T-helper 1 cell treated with Interleukin-12 subunit alpha and Interleukin-12 subunit beta and Interleukin-4 antibody, amounts not matched to agents 30 ng/mL and 1 ng/mL, for 36 hours (primary cell): ENCODE results near the gene HIPK1. TPM values are rescaled to one million over a fixed set of nuclear protein-coding genes. Genes with fewer than 3 reads are reported as not detected.
"Not testable (repeated sequence)": the region's sequence is repeated elsewhere in the genome, so short reads cannot be mapped to it uniquely, and the experiment has no call there.

ENCODE experiments used
- intact Hi-C: fragments of 100-400 bp; cut with micrococcal nuclease; formaldehyde crosslinking; loops from one replicate; pipeline ENCODE4 v1.15.1; 2024
- total RNA-seq: library from RNA; stranded (reverse); gene quantifications from 2 replicates; pipeline ENCODE4 v1.2.3, GENCODE V29; 2022

Gene HIPK1
- total RNA-seq, 1 donor from 2014 or later: 102 TPM

DNA sequence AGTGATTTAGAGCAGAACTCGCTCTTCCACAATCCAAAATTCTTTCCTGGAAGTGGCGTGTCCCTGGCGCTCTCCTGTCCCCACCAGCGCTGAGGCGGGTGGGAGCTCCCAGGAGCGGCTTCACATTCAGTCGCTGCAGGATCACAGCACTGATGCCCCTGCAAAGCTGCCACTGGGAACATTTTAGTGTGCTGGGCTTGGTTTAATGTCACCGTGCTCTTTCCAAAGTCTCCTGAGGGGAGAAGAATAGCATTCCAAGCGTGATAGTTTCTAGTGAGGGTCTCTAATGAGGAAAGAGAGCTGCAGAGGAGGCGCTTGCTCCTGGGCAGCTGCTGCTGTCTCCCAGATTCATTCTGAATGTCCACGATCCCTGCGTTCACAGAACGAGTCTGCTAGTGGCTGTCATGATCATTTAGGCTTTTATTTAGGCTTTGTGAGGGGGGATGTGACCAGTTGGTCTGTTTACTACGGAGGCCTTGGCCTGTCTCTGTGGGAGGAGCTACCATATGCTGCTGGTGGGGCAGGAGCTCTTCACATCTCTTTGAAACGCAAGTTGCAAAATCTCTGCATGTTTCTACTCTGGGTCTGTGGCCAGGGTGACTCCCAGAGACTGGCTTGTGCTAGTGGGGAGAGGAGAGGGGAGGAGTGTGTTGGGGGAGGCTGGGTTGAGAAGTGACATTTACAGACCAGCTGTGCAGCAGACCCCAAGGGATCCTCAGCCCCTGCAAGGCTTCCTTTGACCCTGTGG is 73.5 kb downstream of the HIPK1 start:
- intact Hi-C loops: no loop called here

DNA sequence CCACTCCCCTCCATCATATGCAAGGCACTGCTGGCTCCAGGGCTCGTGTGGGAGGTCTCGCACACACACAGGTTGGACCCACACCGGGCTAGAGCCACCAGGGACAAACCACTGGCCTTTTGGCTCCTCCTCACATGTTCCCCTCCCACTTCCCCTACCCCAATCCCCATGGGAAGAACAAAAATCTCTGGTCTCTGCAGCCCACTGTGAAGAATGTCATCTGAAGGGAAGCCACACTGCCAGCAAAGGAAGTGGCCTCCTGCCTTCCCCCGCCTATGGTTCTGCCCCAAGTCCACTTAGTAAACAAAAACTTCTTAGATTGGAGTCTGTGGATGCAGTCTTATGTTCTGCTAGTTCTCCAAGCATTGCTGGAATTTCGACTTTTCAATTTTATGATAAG is 74.3 kb downstream of the HIPK1 start:
- intact Hi-C loops: no loop called here

DNA sequence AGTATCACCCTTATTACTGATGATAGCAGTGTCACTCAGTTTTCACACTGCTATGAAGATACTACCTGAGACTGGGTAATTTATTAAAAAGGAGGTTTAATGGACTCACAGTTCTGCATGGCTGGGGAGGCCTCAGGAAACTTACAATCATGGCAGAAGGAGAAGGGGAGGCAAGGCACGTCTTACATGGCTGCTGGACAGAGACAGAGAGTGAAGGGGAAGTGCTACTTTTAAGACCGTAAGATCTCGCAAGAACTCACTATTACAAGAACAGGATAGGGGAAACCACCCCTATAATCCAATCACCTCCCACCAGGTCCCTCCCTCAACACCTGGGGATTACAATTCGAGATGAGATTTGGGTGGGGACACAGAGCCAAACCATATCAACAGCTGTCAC is 77.7 kb downstream of the HIPK1 start:
- intact Hi-C loops: not testable (repeated sequence)

DNA sequence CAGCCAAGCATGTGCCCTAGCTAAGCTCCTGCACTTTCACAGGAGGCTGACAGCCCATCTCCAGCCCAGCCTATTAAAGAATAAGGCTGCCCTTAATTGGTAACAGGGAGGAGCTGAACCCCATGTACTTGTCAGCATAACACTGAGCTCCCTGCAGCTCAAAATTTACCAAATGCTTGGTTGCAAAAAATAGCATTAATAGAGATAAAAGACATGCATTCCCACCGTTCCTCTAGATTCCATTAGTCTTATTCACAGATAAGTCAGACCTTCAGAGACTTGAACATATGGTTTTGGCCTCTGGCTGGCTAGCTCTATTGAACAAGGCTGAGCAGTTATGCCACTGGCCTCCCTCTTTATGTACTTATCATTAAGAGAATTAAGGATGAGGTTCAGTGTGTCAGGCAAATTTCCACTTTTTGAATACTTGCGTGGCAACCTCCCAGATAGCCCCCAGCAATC is 79.4 kb downstream of the HIPK1 start:
- intact Hi-C loops: no loop called here

DNA sequence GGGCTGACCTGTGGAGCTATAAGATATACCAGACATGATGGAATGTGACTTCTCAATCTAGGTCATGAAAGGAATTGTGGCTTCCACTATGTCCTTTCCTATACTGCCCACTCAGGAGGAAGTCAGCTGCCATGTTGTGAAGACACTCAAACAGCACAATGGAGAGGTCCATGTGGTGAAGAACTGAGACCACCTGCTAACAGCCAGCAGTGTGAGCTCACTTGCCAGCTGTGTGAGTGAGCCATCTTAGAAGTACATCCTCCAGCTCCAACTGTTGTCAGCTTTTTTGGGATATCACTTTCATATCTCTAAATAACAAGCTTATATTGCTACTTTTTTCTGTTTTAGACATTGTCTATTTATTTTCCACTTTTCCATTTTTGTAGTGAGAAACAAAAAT is 79.9 kb downstream of the HIPK1 start:
- intact Hi-C loops: no loop called here

DNA sequence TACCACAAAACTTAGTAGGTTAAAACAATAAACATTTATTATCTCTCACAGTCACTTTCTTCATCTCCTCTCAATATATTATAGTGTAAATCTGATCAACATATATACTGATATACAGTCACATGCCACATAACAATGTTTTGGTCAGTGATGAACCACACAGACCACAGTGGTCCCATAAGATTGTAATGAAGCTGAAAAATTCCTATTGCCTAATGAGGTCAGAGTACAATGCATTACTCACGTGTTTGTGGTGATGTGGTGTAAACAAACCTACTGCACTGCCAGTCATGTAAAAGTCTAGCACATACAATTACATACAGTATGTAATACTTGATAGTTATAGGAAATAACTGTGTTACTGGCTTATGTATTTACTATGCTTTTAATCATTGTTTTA is 80.3 kb downstream of the HIPK1 start:
- intact Hi-C loops: no loop called here

DNA sequence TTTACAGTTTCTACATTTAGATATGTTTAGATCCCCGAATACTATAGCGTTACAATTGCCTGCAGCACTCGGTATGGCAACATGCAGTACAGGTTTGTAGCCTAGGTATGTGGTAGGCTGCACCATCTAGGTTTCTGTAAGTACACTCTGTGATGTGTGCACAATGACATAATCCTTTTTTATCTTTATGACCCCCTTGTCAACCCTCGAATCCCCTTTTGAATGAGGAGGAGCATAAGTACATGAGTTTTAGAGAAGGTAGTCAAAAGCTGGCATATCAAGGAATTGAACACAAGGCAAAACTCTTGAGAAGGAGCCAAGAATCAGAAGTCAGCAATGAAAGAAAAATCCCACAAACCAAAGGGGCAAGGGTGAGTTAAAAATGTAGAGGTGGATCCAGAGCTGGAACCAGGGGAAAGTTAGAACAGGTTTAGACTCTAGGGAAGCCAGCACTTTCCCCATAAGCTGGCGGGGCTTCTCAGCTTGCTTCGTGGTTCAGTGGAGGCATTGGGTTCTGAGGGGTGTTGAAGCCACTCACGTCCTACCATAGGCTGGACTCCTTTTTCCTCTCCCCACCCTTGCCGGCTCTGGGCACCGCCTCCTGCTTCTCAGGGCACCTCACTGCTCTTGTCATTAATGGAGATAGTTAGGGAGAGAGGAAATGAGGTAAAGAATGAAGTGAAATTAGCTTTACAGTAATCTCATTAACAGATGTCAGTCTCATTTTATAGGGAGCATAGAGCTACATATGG is 81.5 kb downstream of the HIPK1 start:
- intact Hi-C loops: no loop called here

DNA sequence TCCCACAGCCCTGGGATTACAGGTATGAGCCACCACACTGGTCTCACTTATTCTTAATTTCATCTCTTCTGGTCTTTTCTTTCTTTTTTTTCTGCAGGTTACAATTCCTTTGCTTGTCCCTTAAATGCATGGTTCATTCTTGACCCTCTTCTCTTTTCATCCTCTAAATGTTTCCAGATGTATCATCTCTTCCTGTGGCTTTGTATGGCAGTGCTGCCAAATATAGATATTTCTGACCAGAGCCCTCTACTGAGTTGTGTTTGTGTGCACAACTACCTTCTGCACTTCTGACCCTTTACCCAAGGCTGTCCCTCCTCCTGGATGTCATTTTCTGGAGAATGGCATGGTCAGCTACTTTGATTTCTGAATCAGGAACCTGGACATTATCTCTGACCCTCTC is 82.7 kb downstream of the HIPK1 start:
- intact Hi-C loops: no loop called here

DNA sequence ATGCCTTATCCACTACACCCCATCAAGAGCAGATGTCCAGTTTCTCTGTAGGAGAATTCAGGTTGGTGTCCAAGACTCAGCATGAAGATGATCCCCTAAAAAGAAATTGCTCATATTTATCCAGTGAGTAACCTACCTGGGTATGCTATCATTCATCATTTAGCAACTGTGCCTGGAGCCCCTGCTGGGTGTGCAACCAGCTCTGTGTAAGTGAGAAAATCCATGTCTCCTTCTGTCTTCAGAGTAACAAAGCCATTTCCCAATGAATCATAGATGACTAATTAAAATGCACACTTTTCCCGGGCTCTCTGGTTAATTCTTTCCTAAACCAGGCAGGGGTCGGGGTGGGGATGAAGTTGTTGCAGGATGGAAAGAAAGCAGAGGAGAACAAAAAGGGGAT is 86.0 kb downstream of the HIPK1 start:
- intact Hi-C loops: no loop called here

DNA sequence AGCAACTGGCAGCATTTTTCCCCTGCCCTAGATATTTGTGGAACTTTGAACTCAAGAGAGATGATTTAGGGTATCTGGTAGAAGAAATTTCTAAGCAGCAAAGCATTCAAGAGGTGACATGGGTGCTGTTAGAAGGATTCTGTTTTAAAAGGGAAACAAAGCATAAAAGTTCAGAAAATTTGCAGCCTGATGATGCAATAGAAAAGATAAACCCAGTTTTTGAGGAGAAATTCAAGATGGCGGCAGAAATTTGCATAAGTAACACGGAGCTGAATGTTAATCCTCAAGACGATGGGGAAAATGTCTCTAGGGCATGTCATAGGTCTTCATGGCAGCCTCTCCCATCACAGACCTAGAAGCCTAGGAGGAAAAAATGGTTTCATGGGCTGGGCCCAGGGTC is 90.6 kb downstream of the HIPK1 start:
- intact Hi-C loops: not testable (repeated sequence)

DNA sequence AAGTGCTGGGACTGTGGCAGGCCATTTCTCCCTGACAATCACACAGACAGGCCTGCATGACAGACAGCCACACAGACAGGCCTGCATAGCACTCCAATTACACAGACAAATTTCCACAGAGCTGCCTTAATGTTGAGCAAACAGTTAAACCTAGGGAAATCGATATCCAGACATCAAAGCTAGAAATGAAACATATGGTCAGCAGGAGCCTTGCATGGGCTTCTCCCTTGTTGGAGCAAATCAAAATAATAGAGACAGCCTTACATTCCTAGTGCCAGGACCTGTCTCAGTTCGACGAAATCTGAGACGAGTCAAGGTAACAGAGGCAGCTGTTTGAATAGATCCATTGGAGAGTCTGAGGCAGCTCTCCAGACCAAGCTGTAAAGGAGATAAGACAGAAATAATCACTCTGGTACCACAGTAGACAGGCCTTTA is 92.6 kb downstream of the HIPK1 start:
- intact Hi-C loops: no loop called here

DNA sequence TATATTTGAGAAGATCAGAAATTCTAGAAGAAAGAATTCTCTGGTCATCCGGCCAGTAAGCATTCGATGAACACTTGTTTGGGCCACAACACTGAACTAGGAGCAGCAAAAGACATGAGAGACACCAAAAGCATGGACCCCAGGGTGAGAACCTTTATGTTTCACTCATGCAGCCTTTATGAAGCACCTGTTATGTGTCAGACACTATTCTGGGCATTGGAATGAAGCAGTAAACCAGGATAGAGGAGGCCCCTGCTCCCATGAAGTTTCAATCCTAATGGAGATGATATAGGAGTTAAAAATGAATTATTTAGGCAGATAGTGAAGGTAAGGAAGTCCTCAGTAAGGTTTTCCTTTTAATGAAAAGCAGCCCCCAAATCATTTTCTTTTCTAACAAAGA is 93.8 kb downstream of the HIPK1 start:
- intact Hi-C loops: no loop called here

DNA sequence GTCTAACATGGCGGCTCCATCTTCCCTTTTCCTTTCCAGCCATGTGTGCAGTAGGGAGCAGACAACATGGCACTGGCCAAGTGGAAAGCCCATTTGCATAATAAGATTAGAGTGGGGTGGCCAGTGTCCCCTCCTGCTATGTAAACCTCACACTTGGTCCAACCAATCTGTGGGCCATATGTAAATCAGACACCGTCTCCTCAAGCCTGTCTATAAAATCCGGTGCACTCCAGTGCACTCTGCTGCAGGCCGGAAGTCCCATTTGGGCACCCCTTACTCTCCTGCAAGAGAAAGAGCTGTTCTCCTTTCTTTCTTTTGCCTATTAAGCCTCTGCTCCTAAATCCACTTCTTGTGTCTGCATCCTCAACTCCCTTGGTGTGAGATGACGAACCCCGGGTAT is 94.3 kb downstream of the HIPK1 start:
- intact Hi-C loops: no loop called here

DNA sequence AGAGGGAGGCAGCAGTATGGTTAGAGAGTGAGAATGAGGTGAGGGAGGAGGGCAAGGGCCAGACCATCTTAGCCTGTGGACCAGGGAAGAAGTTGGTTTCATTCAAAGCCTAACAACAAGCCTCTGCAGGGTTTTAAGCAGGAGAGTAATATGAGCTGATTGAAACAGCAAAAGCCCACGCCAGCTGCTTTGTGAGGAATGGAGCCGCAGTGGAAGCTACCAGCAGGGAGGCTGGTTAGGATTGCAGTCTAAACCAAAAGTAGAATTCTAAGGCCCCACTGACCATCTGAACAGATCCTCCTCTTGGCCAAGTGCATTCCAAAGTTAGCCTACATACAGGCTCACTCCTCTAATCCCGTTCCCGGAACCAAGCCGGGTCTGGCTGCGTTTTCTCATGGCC is 94.9 kb downstream of the HIPK1 start:
- intact Hi-C loops: no loop called here

DNA sequence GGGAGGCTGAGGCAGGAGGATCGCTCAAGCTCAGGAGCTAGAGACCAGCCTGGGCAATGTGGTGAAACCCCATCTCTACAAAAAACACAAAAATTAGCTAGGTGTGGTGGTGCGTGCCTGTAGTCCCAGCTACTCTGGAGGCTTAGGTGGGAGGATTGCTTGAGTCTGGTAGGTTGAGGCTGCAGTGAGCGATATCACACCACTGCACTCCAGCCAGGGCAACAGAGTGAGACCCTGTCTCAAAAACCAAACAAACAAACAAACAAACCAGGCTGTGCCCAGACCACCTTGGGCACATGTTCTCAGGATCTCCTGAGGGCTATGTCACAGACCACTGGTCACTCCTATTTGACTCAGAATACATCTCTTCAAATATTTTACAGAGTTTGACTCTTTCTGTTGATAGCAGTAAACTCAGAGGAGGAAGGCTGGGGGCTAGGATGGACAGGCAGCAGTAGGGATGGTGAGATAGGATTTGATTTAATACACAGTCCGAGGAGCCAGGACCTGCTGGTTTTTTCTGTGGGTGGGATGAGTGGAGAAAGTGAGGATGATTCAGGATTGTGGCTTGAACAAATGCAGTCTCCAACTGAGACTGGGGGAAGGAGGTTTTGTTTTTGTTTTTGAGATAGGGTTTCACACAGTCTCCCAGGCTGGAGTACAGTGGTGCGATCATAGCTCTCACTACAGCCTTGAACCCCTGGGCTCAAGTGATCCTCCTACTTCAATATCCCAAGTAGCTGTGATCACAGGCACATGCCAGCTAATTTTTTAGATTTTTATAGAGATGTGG is 96.7 kb downstream of the HIPK1 start:
- intact Hi-C loops: no loop called here

DNA sequence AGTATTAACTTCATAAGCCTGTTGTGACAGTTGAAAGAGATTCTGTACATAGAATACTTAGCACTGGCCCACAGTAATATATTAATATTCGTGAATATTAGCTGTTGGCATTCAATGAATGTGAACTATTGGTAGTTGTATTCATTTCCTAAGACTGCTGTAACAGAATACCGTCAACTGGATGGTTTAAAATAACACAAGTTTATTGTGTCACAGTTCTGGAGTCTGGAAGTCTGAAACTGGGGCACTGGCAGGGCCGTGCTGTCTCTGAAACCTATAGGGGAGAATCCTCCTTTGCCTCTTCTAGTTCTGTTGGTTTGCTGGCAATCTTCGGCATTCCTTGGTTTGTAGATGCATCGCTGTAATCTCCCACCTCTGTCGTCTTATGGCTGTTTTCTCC is 97.7 kb downstream of the HIPK1 start:
- intact Hi-C loops: no loop called here

Other genes starting within 250 kb of the HIPK1 start
- 17.3 and 22.0 TPM in 2 replicates for gene PHTF1, start 169.8 kb upstream of the HIPK1 start, total RNA-seq
- 23.6 and 25.8 TPM in 2 replicates for gene RSBN1, start 116.8 kb upstream of the HIPK1 start, total RNA-seq
- gene PTPN22, start 57.6 kb upstream of the HIPK1 start, total RNA-seq: 73.5 and 80.7 TPM in 2 replicates
- 4.4 and 5.5 TPM in 2 replicates for gene BCL2L15, start 41.7 kb upstream of the HIPK1 start, total RNA-seq
- 50.8 and 52.7 TPM in 2 replicates for gene AP4B1, start 24.5 kb upstream of the HIPK1 start, total RNA-seq
- 15.1 and 15.7 TPM in 2 replicates for gene DCLRE1B, start 24.0 kb upstream of the HIPK1 start, total RNA-seq
- 0.27 TPM in 2 replicates for gene OLFML3, start 50.1 kb downstream of the HIPK1 start, total RNA-seq
- gene SYT6, start 224.5 kb downstream of the HIPK1 start, total RNA-seq: not detected in 2 replicates